AG04449 (cell line): Measurements from ENCODE around the gene CTTNBP2.
A peak's percentile ranks its signal among the peaks of the same experiment; 100 is the strongest.
"Not testable (repeated sequence)": the region's sequence is repeated elsewhere in the genome, so short reads cannot be mapped to it uniquely, and the experiment has no call there.

Experiments used
- CTCF ChIA-PET: fragments of 350-600 bp; formaldehyde crosslinking; extraction: SDS; loops from one replicate; lab custom pipeline; 2021; ENCODE audit warnings: antibody characterized with exemption; lab: Yijun Ruan, JAX
- POLR2A ChIA-PET: fragments of 400-600, 350-600 bp; formaldehyde crosslinking; extraction: SDS; loops from one replicate; lab custom pipeline; 2020; ENCODE audit warnings: antibody characterized with exemption, inconsistent platforms; lab: Yijun Ruan, JAX
- DNase-seq: peaks from one replicate; pipeline ENCODE4 v3.0.0-alpha.2; 2010; ENCODE audit warnings: low read depth, low spot score
- H3K4me3 ChIP-seq: 2 replicates; pipeline ENCODE4 v1.5.1; 2011; ENCODE audit warnings: low read depth, mild to moderate bottlenecking, control low read depth, low read length
- CTCF ChIP-seq: IDR thresholded peaks from one replicate; pipeline ENCODE4 v1.5.1; 2011; ENCODE audit warnings: mild to moderate bottlenecking, moderate library complexity, low read length, control low read depth, inconsistent platforms; ENCODE audit not compliant: insufficient read depth; ENCODE audit errors: missing control alignments

CTTNBP2 gene

GRCh38 chr7:117716707-117717299 is 156.4 kb downstream of the CTTNBP2 start:
- ChIA-PET CTCF (interaction anchor here (1.0 to 3.1 kb wide), 9 partner anchors 10 to 1544 kb away, joined by 3 to 33 read pairs (median 5); no protein-coding TSS in a partner anchor), POLR2A (no interaction called here)
- TF ChIP-seq CTCF: no peak
- no peak for DNase-seq
- no peak overlapping the region for H3K4me3 ChIP-seq

- peak; percentile 19 for DNase-seq
- peak; percentile 60 for TF ChIP-seq CTCF
- no peak overlapping the region for H3K4me3 ChIP-seq
- ChIA-PET POLR2A (no interaction called here), CTCF (interaction anchor here (0.6 to 3.1 kb wide), 19 partner anchors 9 to 1543 kb away, joined by 3 to 33 read pairs (median 3); no protein-coding TSS in a partner anchor)
Measured at GRCh38 chr7:117715784-117716445, 157.3 kb downstream of the CTTNBP2 start.

- H3K4me3 ChIP-seq: no peak overlapping the region
- POLR2A ChIA-PET: no interaction called here
- no peak for TF ChIP-seq CTCF
- no peak for DNase-seq
- CTCF ChIA-PET: interaction anchor here (0.5 to 1.3 kb wide), 3 partner anchors 17 to 417 kb away, joined by 3 to 7 read pairs (median 3); no protein-coding TSS in a partner anchor
Measured at GRCh38 chr7:117711556-117711955, 161.7 kb downstream of the CTTNBP2 start.

- H3K4me3 ChIP-seq, POLR2A ChIA-PET, DNase-seq: not testable (repeated sequence)
- CTCF ChIA-PET: interaction anchor here (1.2 kb wide), 1 partner anchor 8 kb away, joined by 3 read pairs; no protein-coding TSS in a partner anchor
Measured at GRCh38 chr7:117708173-117708572, 165.1 kb downstream of the CTTNBP2 start.

GRCh38 chr7:117707080-117707479 is 166.2 kb downstream of the CTTNBP2 start:
- CTCF ChIA-PET: interaction anchor here (1.2 kb wide), 1 partner anchor 9 kb away, joined by 3 read pairs; no protein-coding TSS in a partner anchor

GRCh38 chr7:117706210-117706609 is 167.0 kb downstream of the CTTNBP2 start:
- CTCF ChIA-PET: interaction anchor here (0.7 kb wide), 1 partner anchor 39 kb away, joined by 3 read pairs; no protein-coding TSS in a partner anchor
- TF ChIP-seq CTCF: no peak
- DNase-seq: no peak
- POLR2A ChIA-PET: no interaction called here
- no peak overlapping the region for H3K4me3 ChIP-seq

More at GRCh38 chr7:117707080-117707479, 166.2 kb downstream of the CTTNBP2 start:
- no peak for TF ChIP-seq CTCF
- POLR2A ChIA-PET: no interaction called here
- H3K4me3 ChIP-seq: no peak overlapping the region
- DNase-seq: no peak
